Vagina (tissue), 2 donors: ENCODE results near the gene MRC1. TPM values are rescaled to one million over a fixed set of nuclear protein-coding genes. Genes with fewer than 3 reads are reported as not detected.

Experiments
- DNase-seq, 2 donors: peaks; one replicate each; pipeline ENCODE4 v3.0.0-alpha.2; 2017; ENCODE audit errors: extremely low spot score in 2 of 2
- H3K27ac ChIP-seq: fragments of 200-600 bp; sonication (generic); one replicate; pipeline ENCODE4 v1.5.1; 2019
- H3K27me3 ChIP-seq: fragments of 200-600 bp; sonication (generic); one replicate; pipeline ENCODE4 v1.5.1; 2019
- H3K36me3 ChIP-seq, 2 donors: fragments of 200-600 bp; sonication (generic); one replicate each; pipeline ENCODE4 v1.5.1; 2017 to 2019
- H3K4me1 ChIP-seq: fragments of 200-600 bp; sonication (generic); one replicate; pipeline ENCODE4 v1.5.1; 2019
- H3K4me3 ChIP-seq, 2 donors: fragments of 200-600 bp; sonication (generic); 1 replicate in 1 of 2; 2 replicates in 1 of 2; pipeline ENCODE4 v1.5.1; 2016 to 2019
- H3K9me3 ChIP-seq: fragments of 200-600 bp; sonication (generic); one replicate; pipeline ENCODE4 v1.5.1; 2019
- POLR2A ChIP-seq, 2 donors: fragments of 450-650 bp; IDR thresholded peaks; one replicate each; pipeline ENCODE4 v1.6.1; 2017; ENCODE audit warnings: antibody characterized with exemption in 2 of 2, mild to moderate bottlenecking in 2 of 2, moderate library complexity in 2 of 2
- POLR2AphosphoS5 ChIP-seq, 2 donors: sonication (generic); formaldehyde crosslinking; IDR thresholded peaks; one replicate each; pipeline ENCODE4 v1.9.0; 2017; ENCODE audit warnings: antibody characterized with exemption in 2 of 2, mild to moderate bottlenecking in 2 of 2, low read depth in 1 of 2; ENCODE audit not compliant: insufficient read depth in 1 of 2
- intact Hi-C: fragments of 100-400 bp; cut with DNase I; formaldehyde crosslinking; loops from one replicate; pipeline ENCODE4 v1.15.1; 2023
- total RNA-seq: library from RNA; depleted of rRNA; stranded (reverse); fragments of >200 nt; gene quantifications from one replicate; pipeline ENCODE4 v1.2.3, GENCODE V29; 2016
- TF ChIP-seq, protein P1 (sequence below), 3 experiments: fragments of 450-650 bp in 2 of 3; fragments of 200-600 bp in 1 of 3; sonication (generic) in 1 of 3; IDR thresholded peaks; one replicate each; pipeline ENCODE4 v1.5.1; 2017 to 2019; ENCODE audit warnings: antibody characterized with exemption in 3 of 3, mild to moderate bottlenecking in 2 of 3, moderate library complexity in 2 of 3

MRC1 gene
- total RNA-seq, 1 donor from 2014 or later: 18.9 TPM

GRCh38 chr10:17848646-17849045 lies 39.5 kb downstream of the MRC1 start:
- Histone ChIP-seq H3K4me1 (no peaks in the 10 kb centered on the region), H3K27ac (no peak overlapping the region), H3K27me3 (no peaks in the 10 kb centered on the region), H3K4me3 (no peak overlapping the region), H3K36me3 (no peaks in the 10 kb centered on the region), H3K9me3 (no peaks in the 10 kb centered on the region)
- no peak for DNase-seq
- TF ChIP-seq POLR2A (IDR thresholded peaks at IDR 0.05) (no peak), POLR2AphosphoS5 (IDR thresholded peaks at IDR 0.05; ENCODE audit: insufficient read depth in 1 of 2, low read depth in 1 of 2) (no peak)
- TF ChIP-seq, protein P1, sequence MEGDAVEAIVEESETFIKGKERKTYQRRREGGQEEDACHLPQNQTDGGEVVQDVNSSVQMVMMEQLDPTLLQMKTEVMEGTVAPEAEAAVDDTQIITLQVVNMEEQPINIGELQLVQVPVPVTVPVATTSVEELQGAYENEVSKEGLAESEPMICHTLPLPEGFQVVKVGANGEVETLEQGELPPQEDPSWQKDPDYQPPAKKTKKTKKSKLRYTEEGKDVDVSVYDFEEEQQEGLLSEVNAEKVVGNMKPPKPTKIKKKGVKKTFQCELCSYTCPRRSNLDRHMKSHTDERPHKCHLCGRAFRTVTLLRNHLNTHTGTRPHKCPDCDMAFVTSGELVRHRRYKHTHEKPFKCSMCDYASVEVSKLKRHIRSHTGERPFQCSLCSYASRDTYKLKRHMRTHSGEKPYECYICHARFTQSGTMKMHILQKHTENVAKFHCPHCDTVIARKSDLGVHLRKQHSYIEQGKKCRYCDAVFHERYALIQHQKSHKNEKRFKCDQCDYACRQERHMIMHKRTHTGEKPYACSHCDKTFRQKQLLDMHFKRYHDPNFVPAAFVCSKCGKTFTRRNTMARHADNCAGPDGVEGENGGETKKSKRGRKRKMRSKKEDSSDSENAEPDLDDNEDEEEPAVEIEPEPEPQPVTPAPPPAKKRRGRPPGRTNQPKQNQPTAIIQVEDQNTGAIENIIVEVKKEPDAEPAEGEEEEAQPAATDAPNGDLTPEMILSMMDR (IDR thresholded peaks at IDR 0.05): no peak
- intact Hi-C loops: no loop called here

DNA sequence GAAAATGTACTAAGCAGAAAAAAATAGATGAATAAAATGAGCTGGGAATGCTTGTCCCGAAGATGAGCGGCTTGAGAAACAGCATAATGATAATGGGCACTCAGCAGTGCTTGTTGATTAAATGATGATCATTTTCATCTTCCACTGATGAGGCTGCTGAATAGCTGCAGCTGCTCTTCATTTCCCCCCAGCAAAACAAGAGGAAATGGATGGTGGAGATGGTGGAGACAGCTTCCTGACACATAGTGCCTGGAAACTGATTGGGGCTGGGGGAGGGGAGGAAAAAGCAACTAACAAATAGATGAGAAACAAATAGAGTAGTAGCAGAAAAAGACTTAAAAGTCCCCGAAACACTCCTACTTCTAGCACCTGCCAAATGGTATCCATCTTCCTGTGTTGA lies 41.4 kb downstream of the MRC1 start:
- H3K27me3 ChIP-seq: no peaks in the 10 kb centered on the region
- no peaks in the 10 kb centered on the region for H3K36me3 ChIP-seq
- no peak for DNase-seq
- H3K9me3 ChIP-seq: no peaks in the 10 kb centered on the region
- intact Hi-C loops: loop anchor here (10.0 kb wide), 1 partner anchor 364 kb away; no protein-coding TSS in a partner anchor
- no peak overlapping the region for H3K4me3 ChIP-seq
- H3K27ac ChIP-seq: no peak overlapping the region
- H3K4me1 ChIP-seq: no peaks in the 10 kb centered on the region
- no peak for TF ChIP-seq POLR2A (IDR thresholded peaks at IDR 0.05)
- TF ChIP-seq, protein P1 (IDR thresholded peaks at IDR 0.05): no peak
- no peak for TF ChIP-seq POLR2AphosphoS5 (IDR thresholded peaks at IDR 0.05; ENCODE audit: insufficient read depth in 1 of 2, low read depth in 1 of 2)

DNA sequence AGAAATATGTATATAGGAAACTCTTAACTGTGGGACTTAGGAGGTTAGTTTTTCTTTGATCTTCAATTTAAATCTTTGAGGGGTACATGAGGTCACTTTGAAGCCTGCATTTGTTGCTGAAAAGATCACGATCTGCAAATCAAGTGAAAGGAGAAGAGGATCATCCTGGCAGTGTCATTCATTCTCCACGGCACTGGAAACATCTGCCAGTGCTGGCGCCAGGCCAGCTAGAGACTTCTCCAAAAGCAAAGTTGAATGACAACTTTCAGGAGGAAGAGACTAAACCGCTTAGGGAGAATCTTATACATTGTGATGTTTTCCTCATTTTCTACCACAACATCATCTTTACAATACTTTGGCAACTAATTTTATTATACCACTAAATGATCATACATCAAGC lies 42.5 kb downstream of the MRC1 start:
- no peak overlapping the region for H3K4me3 ChIP-seq
- H3K27me3 ChIP-seq: no peaks in the 10 kb centered on the region
- no peak for DNase-seq
- H3K9me3 ChIP-seq: no peaks in the 10 kb centered on the region
- H3K36me3 ChIP-seq: no peaks in the 10 kb centered on the region
- intact Hi-C loops: loop anchor here (10.0 kb wide), 1 partner anchor 363 kb away; no protein-coding TSS in a partner anchor
- no peak overlapping the region for H3K27ac ChIP-seq
- no peaks in the 10 kb centered on the region for H3K4me1 ChIP-seq
- no peak for TF ChIP-seq POLR2AphosphoS5 (IDR thresholded peaks at IDR 0.05; ENCODE audit: insufficient read depth in 1 of 2, low read depth in 1 of 2)

DNA sequence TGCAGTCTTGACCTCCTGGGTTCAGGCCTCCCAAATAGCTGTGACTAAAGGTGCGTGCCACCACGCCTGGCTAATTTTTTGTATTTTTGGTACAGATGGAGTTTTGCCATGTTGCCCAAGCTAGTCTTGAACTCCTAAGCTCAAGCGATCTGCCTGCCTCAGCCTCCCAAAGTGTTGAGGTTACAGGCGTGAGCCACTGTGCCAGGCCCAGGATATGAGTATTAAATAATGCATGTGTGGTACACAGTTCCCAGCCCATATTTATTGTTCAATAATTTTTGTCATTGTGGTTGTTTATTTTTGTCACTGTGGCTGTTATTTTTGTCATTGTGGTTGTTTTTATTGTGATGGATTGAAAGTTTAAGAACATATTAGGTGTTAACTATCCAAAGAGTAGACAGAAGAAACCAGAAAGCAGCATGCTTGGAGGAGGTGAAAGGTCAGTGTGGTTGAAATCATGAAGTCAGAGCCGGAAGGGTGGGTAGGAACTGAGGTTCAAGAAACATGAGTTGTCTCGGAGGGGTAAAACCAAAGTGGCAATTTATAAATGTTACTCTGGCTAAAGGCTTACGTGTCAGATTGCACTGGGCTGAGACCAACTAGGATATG lies 45.0 kb downstream of the MRC1 start:
- Histone ChIP-seq H3K4me1 (no peaks in the 10 kb centered on the region), H3K9me3 (no peaks in the 10 kb centered on the region), H3K4me3 (no peak overlapping the region), H3K27me3 (no peaks in the 10 kb centered on the region), H3K27ac (no peak overlapping the region), H3K36me3 (no peaks in the 10 kb centered on the region)
- DNase-seq: no peak
- intact Hi-C loops: loop anchor here (10.0 kb wide), 1 partner anchor 361 kb away; no protein-coding TSS in a partner anchor
- TF ChIP-seq, protein P1 (IDR thresholded peaks at IDR 0.05): no peak
- TF ChIP-seq POLR2AphosphoS5 (IDR thresholded peaks at IDR 0.05; ENCODE audit: insufficient read depth in 1 of 2, low read depth in 1 of 2): no peak
- TF ChIP-seq POLR2A (IDR thresholded peaks at IDR 0.05): no peak

- H3K27ac ChIP-seq: no peak overlapping the region
- H3K36me3 ChIP-seq: no peaks in the 10 kb centered on the region
- TF ChIP-seq POLR2A (IDR thresholded peaks at IDR 0.05) (no peak), POLR2AphosphoS5 (IDR thresholded peaks at IDR 0.05; ENCODE audit: insufficient read depth in 1 of 2, low read depth in 1 of 2) (no peak)
- TF ChIP-seq, protein P1 (IDR thresholded peaks at IDR 0.05): no peak
- H3K4me1 ChIP-seq: no peaks in the 10 kb centered on the region
- H3K4me3 ChIP-seq: no peak overlapping the region
- H3K9me3 ChIP-seq: no peaks in the 10 kb centered on the region
- intact Hi-C loops: loop anchor here (10.0 kb wide), 1 partner anchor 358 kb away; no protein-coding TSS in a partner anchor
- H3K27me3 ChIP-seq: no peaks in the 10 kb centered on the region
- no peak for DNase-seq
Measured at GRCh38 chr10:17857040-17857439, 47.9 kb downstream of the MRC1 start.
